Spleen (tissue), 11 donors: ENCODE measurements around the gene NDNF. TPM values are rescaled to one million over a fixed set of nuclear protein-coding genes. Genes with fewer than 3 reads are reported as not detected.

Experiments used
- DNase-seq: peaks from one replicate; pipeline ENCODE4 v3.0.0-alpha.2; 2020
- H3K27ac ChIP-seq, 8 donors: fragments of 200-600 bp; sonication (generic) in 7 of 8; 1 replicate in 4 of 8; 2 replicates in 4 of 8; pipeline versions ENCODE4 v1.5.0 to v1.8.0; 2016 to 2021; ENCODE audit warnings: inconsistent platforms in 4 of 8, mild to moderate bottlenecking in 4 of 8, moderate library complexity in 1 of 8
- H3K27me3 ChIP-seq, 7 donors: fragments of 200-600 bp; sonication (generic) in 6 of 7; replicated peaks in 1 of 7; 1 replicate in 4 of 7; 2 replicates in 3 of 7; pipeline versions ENCODE4 v1.5.0 to v1.8.0; 2016 to 2021; ENCODE audit warnings: inconsistent platforms in 3 of 7, mild to moderate bottlenecking in 1 of 7
- H3K36me3 ChIP-seq, 6 donors: fragments of 200-600 bp; sonication (generic) in 5 of 6; 1 replicate in 4 of 6; 2 replicates in 2 of 6; pipeline versions ENCODE4 v1.5.0 to v1.8.0; 2016 to 2021; ENCODE audit warnings: inconsistent platforms in 2 of 6
- H3K4me1 ChIP-seq, 6 donors: fragments of 200-600 bp; sonication (generic) in 5 of 6; 1 replicate in 3 of 6; 2 replicates in 3 of 6; pipeline versions ENCODE4 v1.5.0 to v1.8.0; 2016 to 2021; ENCODE audit warnings: inconsistent platforms in 3 of 6
- H3K4me3 ChIP-seq, 8 donors: fragments of 200-600 bp; sonication (generic) in 7 of 8; 1 replicate in 4 of 8; 2 replicates in 4 of 8; pipeline versions ENCODE4 v1.5.0 to v1.8.0; 2016 to 2021; ENCODE audit warnings: inconsistent platforms in 4 of 8, mild to moderate bottlenecking in 4 of 8, moderate library complexity in 2 of 8
- H3K9me3 ChIP-seq, 8 donors: fragments of 200-600 bp; sonication (generic) in 7 of 8; 1 replicate in 4 of 8; 2 replicates in 4 of 8; pipeline versions ENCODE4 v1.5.0 to v1.8.0; 2016 to 2021; ENCODE audit warnings: inconsistent platforms in 4 of 8
- CTCF ChIP-seq, 11 experiments: fragments of 200-600 bp in 7 of 11; fragments of 450-650 bp in 4 of 11; sonication (generic) in 4 of 11; IDR thresholded peaks in 8 of 11; conservative IDR thresholded peaks in 3 of 11; 1 replicate in 7 of 11; 2 replicates in 4 of 11; pipeline versions ENCODE4 v1.4.0 to v1.8.0; 2016 to 2021; ENCODE audit warnings: antibody characterized with exemption in 11 of 11, inconsistent platforms in 4 of 11, mild to moderate bottlenecking in 1 of 11
- POLR2A ChIP-seq, 3 donors: fragments of 450-650 bp; IDR thresholded peaks; one replicate each; pipeline ENCODE4 v1.5.1; 2017; ENCODE audit warnings: antibody characterized with exemption in 3 of 3, mild to moderate bottlenecking in 1 of 3
- POLR2AphosphoS5 ChIP-seq, 3 donors: sonication (generic); formaldehyde crosslinking; IDR thresholded peaks; one replicate each; pipeline ENCODE4 v1.5.1; 2017; ENCODE audit warnings: antibody characterized with exemption in 3 of 3
- WGBS, 5 donors: extraction: QIAGEN DNeasy Blood & Tissue Kit in 3 of 5; methylation state at CpG; one replicate each; pipeline versions ENCODE4 v1.1.5 to v1.1.7; 2013 to 2018; 5-methylcytosine and 5-hydroxymethylcytosine counted together
- intact Hi-C: fragments of 100-400 bp; cut with DNase I; formaldehyde crosslinking; loops from one replicate; pipeline ENCODE4 v1.15.0; 2023; ENCODE audit warnings: low total_unique reads
- polyA plus RNA-seq, 3 donors: library from polyadenylated mRNA; stranded (reverse); fragments of 200-250 nt; gene quantifications; one replicate each; pipeline ENCODE4 v1.2.1, GENCODE V29; 2013
- total RNA-seq, 7 donors: library from RNA; depleted of rRNA in 3 of 7; stranded (reverse); fragments of >200 nt in 3 of 7; fragmentation: NEBNext Ultra II Directional in 4 of 7; extraction: Animal tissue kit (Norgen Biotek cat#: 25700) in 4 of 7; gene quantifications; one replicate each; pipeline versions ENCODE4 v1.1.0 to v1.2.1, GENCODE V29; 2016 to 2021
- donor health status: healthy with polysubstance abuse.
- donor health status: DM: no; HTN: no; CAD: no; lungs with moderate emphysema.
- donor health status: DM: no; HTN: no; CAD: no.
- donor health status: Bipolar disorder and iron deficiency.
- donor health status: healthy.
- donor health status: DM: no; HTN: no; CAD: no.
- donor health status: DM: yes; HTN: yes; CAD: no.

NDNF gene
- total and polyA plus RNA-seq, 10 donors: 0.03 to 0.82 (median 0.20) TPM; not detected in 3

GRCh38 chr4:121003863-121004262 lies 68.5 kb downstream of the NDNF start:
- no peaks in the 10 kb centered on the region for H3K9me3 ChIP-seq
- H3K4me3 ChIP-seq: no peak overlapping the region
- no peak overlapping the region for H3K27ac ChIP-seq
- H3K36me3 ChIP-seq: no peaks in the 10 kb centered on the region
- 75 to 83% (median 80%) methylated on average over 4 of the region's 4 CpGs for WGBS, 5 donors
- no peaks in the 10 kb centered on the region for H3K27me3 ChIP-seq
- DNase-seq: peak; percentile 67
- no peaks in the 10 kb centered on the region for H3K4me1 ChIP-seq
- TF ChIP-seq CTCF (IDR thresholded peaks at IDR 0.05 in 8 of 11, conservative IDR thresholded peaks at IDR 0.05 in 3 of 11): no peak
- TF ChIP-seq POLR2A (IDR thresholded peaks at IDR 0.05): no peak
- no peak for TF ChIP-seq POLR2AphosphoS5 (IDR thresholded peaks at IDR 0.05)
- intact Hi-C loops: no loop called here

GRCh38 chr4:120995266-120996010 lies 76.9 kb downstream of the NDNF start:
- no peak for TF ChIP-seq POLR2AphosphoS5 (IDR thresholded peaks at IDR 0.05)
- no peaks in the 10 kb centered on the region for H3K9me3 ChIP-seq
- H3K4me3 ChIP-seq: no peak overlapping the region
- no peak for DNase-seq
- no peaks in the 10 kb centered on the region for H3K36me3 ChIP-seq
- 79 to 86% (median 86%) methylated on average over 1 of the region's 1 CpG for WGBS, 5 donors
- H3K27me3 ChIP-seq: no peaks in the 10 kb centered on the region
- no peak overlapping the region for H3K27ac ChIP-seq
- no peaks in the 10 kb centered on the region for H3K4me1 ChIP-seq
- intact Hi-C loops: no loop called here

- 38 to 83% (median 79%) methylated on average over 1 of the region's 1 CpG for WGBS, 5 donors
- no peak for DNase-seq
- H3K27ac ChIP-seq: no peak overlapping the region
- intact Hi-C loops: no loop called here
- TF ChIP-seq POLR2AphosphoS5 (IDR thresholded peaks at IDR 0.05) (no peak), CTCF (IDR thresholded peaks at IDR 0.05 in 8 of 11, conservative IDR thresholded peaks at IDR 0.05 in 3 of 11) (no peak), POLR2A (IDR thresholded peaks at IDR 0.05) (no peak)
- H3K9me3 ChIP-seq: no peaks in the 10 kb centered on the region
- H3K27me3 ChIP-seq: no peaks in the 10 kb centered on the region
- H3K4me1 ChIP-seq: no peaks in the 10 kb centered on the region
- no peak overlapping the region for H3K4me3 ChIP-seq
- no peaks in the 10 kb centered on the region for H3K36me3 ChIP-seq
Observed at GRCh38 chr4:120994521-120994920, 77.8 kb downstream of the NDNF start.

GRCh38 chr4:120991885-120992284 lies 80.5 kb downstream of the NDNF start:
- no peak for DNase-seq
- H3K36me3 ChIP-seq: no peaks in the 10 kb centered on the region
- intact Hi-C loops: no loop called here
- H3K27ac ChIP-seq: no peak overlapping the region
- TF ChIP-seq POLR2AphosphoS5 (IDR thresholded peaks at IDR 0.05) (no peak), POLR2A (IDR thresholded peaks at IDR 0.05) (no peak), CTCF (IDR thresholded peaks at IDR 0.05 in 8 of 11, conservative IDR thresholded peaks at IDR 0.05 in 3 of 11) (no peak)
- H3K4me1 ChIP-seq: no peaks in the 10 kb centered on the region
- H3K27me3 ChIP-seq: no peaks in the 10 kb centered on the region
- 59 to 80% (median 71%) methylated on average over 2 of the region's 2 CpGs for WGBS, 5 donors
- H3K9me3 ChIP-seq: no peaks in the 10 kb centered on the region
- no peak overlapping the region for H3K4me3 ChIP-seq
